ENCODE measurements around the gene CNOT4. TPM values are rescaled to one million over a fixed set of nuclear protein-coding genes. Genes with fewer than 3 reads are reported as not detected.

Gene CNOT4
- total and polyA plus RNA-seq, 2 of the 8 experiments (the other 6 are each of a cell fraction or from before 2014, with no cell fraction given): 10.9 to 25.8 TPM

DNA sequence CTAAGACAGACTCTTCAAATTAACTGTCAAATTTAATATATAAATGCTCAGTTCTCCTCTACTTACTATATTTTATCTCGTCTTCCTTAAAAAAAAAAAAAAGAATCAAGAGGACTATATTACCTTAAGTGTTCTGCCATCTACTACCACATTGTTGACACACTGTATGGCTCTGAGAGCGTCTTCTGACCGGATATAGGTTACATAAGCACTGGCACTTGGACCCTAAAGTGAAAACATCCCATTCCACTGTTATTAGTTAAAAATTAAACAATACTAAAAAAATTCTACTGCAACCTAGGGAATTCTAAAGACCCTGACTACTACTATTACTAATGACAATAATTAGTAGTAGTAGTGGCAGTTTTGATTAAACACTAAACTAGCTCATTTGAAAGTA, 95.7 kb downstream of the CNOT4 start:
- Histone ChIP-seq H3K56ac (replicated peaks; ENCODE audit: insufficient read length, low read depth, low read length) (no peak overlapping the region), H3K27me3 (replicated peaks in 1 of 4; ENCODE audit: control insufficient read depth in 3 of 4, extremely low read depth in 1 of 4, insufficient read depth in 3 of 4, low read length in 3 of 4) (no peaks in the 10 kb centered on the region), H2BK120ac (replicated peaks; ENCODE audit: low read depth, low read length) (no peak overlapping the region), H3K9me3 (ENCODE audit: insufficient read depth in 2 of 2, low read depth in 1 of 2, low read length in 1 of 2) (no peaks in the 10 kb centered on the region), H3K18ac (ENCODE audit: extremely low read depth, low read length) (no peak overlapping the region), H3K4me3 (ENCODE audit: extremely low read depth in 1 of 4, insufficient read depth in 2 of 4, low read depth in 3 of 4, low read length in 4 of 4) (no peak overlapping the region), H2BK15ac (ENCODE audit: low read length) (no peak overlapping the region), H4K8ac (ENCODE audit: extremely low read depth, insufficient read depth, low read length) (no peak overlapping the region), H3K4me1 (replicated peaks in 1 of 4; ENCODE audit: control insufficient read depth in 3 of 4, insufficient read depth in 4 of 4, low read length in 3 of 4) (no peaks in the 10 kb centered on the region), H2AK5ac (ENCODE audit: low read depth, low read length) (no peak overlapping the region), H3K4ac (replicated peaks; ENCODE audit: insufficient read length, low read depth, low read length) (no peak overlapping the region), H4K91ac (replicated peaks; ENCODE audit: insufficient read length, low read length) (no peak overlapping the region), H3K79me1 (ENCODE audit: low read depth, low read length) (no peaks in the 10 kb centered on the region), H2BK5ac (ENCODE audit: low read depth, low read length) (no peak overlapping the region), H4K20me1 (replicated peaks in 1 of 2; ENCODE audit: control insufficient read depth in 1 of 2, insufficient read depth in 2 of 2, low read length in 2 of 2) (no peaks in the 10 kb centered on the region), H4K5ac (ENCODE audit: insufficient read length, low read depth, low read length) (no peak overlapping the region), H2BK20ac (ENCODE audit: low read length) (no peak overlapping the region), H3K4me2 (ENCODE audit: insufficient read depth in 1 of 2, low read depth in 2 of 2, low read length in 2 of 2) (no peak overlapping the region), H2AFZ (ENCODE audit: low read length) (no peak overlapping the region), H3K14ac (ENCODE audit: insufficient read length) (no peak overlapping the region), H3K23me2 (ENCODE audit: low read depth, low read length) (no peaks in the 10 kb centered on the region), H3K36me3 (ENCODE audit: control insufficient read depth in 2 of 4, insufficient read depth in 4 of 4, low read length in 3 of 4) (no peaks in the 10 kb centered on the region; a peak in 1 of 8 replicates), H3K27ac (ENCODE audit: low read depth, low read length) (no peak overlapping the region), H2BK12ac (ENCODE audit: low read depth, low read length) (no peak overlapping the region), H3K23ac (ENCODE audit: insufficient read length) (no peak overlapping the region), H3K9ac (replicated peaks in 1 of 4; ENCODE audit: extremely low read depth in 1 of 4, low read depth in 3 of 4, low read length in 3 of 4) (no peak overlapping the region), H3K79me2 (ENCODE audit: control insufficient read depth in 1 of 2, insufficient read depth in 2 of 2, low read length in 2 of 2) (no peaks in the 10 kb centered on the region)
- ChIA-PET POLR2A (ENCODE audit: partially characterized antibody) (no interaction called here), CTCF (ENCODE audit: partially characterized antibody) (interaction anchor here (0.6 to 2.0 kb wide), 22 partner anchors 8 to 238 kb away, joined by 3 to 7 read pairs (median 4); partner anchors contain the start of gene NUP205)
- WGBS, 2 experiments (ENCODE audit: extremely low coverage in 1 of 2, insufficient coverage in 1 of 2, insufficient read length in 1 of 2, insufficient replicate concordance in 2 of 2, low coverage in 1 of 2, low lambda C conversion rate in 2 of 2, missing lambda C conversion rate in 1 of 2): 94% methylated on average over 3 of the region's 3 CpGs; no CpG with 5 or more reads in 1 of the 2 experiments
- DNase-seq (ENCODE audit: low read depth in 1 of 2, low spot score in 2 of 2): no peak
- TF ChIP-seq RAD21 (IDR thresholded peaks at IDR 0.05 in 1 of 2, conservative IDR thresholded peaks at IDR 0.05 in 1 of 2; ENCODE audit: low read depth in 2 of 2, low read length in 2 of 2) (no peak), SIN3A (conservative IDR thresholded peaks at IDR 0.05 in 1 of 2, IDR thresholded peaks at IDR 0.05 in 1 of 2; ENCODE audit: low read depth in 1 of 2, low read length in 2 of 2) (no peak), YY1 (IDR thresholded peaks at IDR 0.05; ENCODE audit: low read depth, low read length) (no peak)
- FAIRE-seq: no peak
